ENCODE data around the gene ANKRD12.
"Not testable (repeated sequence)": the region's sequence is repeated elsewhere in the genome, so short reads cannot be mapped to it uniquely, and the experiment has no call there.

ANKRD12 gene

DNA sequence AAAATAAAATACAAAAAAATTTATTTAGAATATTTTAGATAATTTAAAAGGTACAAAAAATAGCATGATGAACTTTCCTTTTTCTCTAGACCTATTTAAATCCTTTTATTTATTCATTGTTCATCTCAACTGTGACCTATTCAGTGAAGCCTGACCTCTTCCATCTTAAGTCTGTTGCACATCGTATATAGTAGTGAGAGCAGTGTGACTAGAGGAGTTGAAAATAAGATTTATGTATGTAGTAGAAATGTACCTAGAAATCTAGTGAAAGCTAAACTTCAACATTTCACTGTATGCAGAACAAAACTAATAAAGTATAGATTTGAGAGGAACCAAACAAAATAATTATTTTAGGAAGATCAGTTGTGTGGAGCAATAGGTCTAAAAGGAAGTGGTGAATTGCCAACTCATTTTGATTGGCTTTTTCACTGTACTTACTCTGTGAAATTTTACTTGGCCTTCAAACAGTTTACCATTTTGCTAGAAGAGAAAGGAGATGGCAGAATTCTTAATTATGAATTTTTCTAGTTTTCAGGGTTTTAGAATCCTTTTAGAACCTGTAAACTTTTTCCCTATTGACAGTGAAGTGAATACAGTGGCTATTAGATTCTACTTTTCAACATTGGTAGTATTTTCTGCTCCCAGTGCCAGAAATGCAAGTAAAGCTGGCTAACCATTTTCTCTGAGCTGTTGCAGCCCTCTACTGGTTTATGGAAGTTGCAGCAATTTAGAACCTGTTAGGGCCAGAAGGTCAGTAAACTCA, 11.0 kb downstream of the ANKRD12 start:
- peak; percentile 66 to 69 for DNase-seq

- no peak for DNase-seq
Observed at GRCh38 chr18:9148203-9148552, 11.6 kb downstream of the ANKRD12 start.

DNA sequence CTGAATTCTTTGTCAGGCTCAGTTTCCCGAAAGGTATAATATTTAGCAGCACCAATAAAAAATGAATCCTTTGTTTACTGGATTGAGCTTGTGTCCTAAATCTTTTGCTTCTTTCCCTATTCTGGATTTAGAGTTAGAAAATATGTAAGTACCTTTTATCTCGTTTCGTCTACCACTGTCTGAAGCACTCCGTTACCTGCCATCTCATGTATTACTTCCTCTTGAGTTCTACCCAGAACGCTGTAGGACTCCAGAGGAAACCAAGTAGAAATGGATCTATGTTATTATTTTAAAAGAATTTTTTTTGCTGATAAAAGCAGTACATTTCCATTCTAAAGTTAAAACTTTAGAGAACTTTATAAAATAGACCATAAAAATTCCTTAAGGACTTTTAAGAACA, 13.5 kb downstream of the ANKRD12 start:
- no peak for DNase-seq

DNA sequence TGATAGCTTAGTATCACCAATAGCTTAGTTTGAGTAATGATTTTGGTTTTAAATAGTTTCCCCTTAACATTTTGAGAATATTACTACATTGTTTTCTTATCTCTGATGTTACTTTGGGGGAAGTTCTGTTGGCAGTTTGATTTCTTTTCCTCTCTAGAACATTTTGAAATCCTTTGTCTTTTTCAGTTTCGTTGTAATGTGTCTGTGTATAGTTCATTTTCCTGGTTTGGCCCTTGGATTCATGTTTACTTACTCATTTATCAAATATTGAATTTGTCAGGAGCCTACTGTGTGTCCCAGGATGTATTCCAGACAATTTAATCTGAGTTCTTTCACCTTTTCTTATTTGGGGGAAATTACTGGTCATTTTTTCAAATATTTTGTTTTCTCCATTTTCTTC, 16.7 kb downstream of the ANKRD12 start:
- DNase-seq = peak in 1 of 2 donors; percentile 27

GRCh38 chr18:9156604-9157249, 20.1 kb downstream of the ANKRD12 start:
- no peak for DNase-seq

DNA sequence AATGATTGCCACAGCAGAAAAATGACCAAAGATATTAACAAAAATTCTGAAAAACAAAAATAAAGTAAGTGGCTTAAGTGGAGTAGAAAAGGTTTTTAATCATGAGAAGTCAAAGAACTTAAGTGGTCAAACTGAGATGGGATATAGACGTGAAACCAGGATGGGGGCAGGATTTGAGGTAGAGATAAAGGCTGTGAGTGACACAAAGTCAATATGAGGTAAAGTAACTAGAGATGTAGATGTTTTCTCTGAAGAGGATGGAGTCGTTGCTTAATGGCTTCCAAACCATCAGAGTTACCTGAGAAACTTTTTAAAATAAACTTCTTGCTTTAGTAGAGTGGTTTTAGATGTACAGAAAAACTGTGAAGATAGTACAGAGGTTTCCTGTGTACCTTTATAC, 21.2 kb downstream of the ANKRD12 start:
- no peak for DNase-seq

GRCh38 chr18:9160014-9160413, 23.4 kb downstream of the ANKRD12 start:
- no peak for DNase-seq

GRCh38 chr18:9162663-9163062, 26.1 kb downstream of the ANKRD12 start:
- not testable (repeated sequence) for DNase-seq

- not testable (repeated sequence) for DNase-seq
Observed at GRCh38 chr18:9164149-9164548, 27.6 kb downstream of the ANKRD12 start.

- not testable (repeated sequence) for DNase-seq
Observed at GRCh38 chr18:9165883-9166282, 29.3 kb downstream of the ANKRD12 start.

DNA sequence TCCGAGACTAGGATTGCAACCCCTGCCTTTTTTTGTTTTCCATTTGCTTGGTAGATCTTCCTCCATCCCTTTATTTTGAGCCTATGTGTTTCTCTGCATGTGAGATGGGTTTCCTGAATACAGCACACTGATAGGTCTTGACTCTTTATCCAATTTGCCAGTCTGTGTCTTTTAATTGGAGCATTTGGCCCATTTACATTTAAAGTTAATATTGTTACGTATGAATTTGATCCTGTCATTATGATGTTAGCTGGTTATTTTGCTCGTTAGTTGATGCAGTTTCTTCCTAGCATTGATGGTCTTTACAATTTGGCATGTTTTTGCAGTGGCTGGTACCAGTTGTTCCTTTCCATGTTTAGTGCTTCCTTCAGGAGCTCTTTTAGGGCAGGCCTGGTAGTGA, 32.9 kb downstream of the ANKRD12 start:
- DNase-seq = not testable (repeated sequence)

- not testable (repeated sequence) for DNase-seq
Observed at GRCh38 chr18:9171919-9172318, 35.3 kb downstream of the ANKRD12 start.

DNA sequence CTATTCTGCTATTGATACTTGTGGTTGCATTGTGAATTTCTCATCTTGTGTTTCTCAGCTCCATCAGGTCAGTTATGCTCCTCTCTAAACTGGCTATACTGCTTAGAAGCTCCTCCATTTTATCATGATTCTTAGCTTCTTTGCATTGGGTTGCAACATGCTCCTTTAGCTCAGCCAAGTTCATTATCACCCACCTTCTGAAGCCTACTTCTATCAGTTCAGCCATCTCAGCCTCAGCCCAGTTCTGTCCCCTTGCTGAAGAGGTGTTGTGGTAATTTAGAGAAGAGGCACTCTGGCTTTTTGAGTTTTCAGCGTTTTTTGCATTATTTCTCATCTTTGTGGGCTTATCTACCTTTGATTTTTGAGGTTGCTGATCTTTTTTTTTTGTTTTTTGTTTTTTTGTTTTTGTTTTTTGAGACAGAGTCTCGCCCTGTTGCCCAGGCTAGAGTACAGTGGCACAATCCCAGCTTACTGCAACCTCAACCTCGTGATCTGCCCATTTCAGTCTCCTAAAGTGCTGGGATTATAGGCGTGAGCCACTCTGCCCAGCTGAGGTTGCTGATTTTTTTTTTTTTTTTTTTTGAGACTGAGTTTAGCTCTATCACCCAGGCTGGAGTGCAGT, 36.0 kb downstream of the ANKRD12 start:
- no peak for DNase-seq

- DNase-seq = no peak
Observed at GRCh38 chr18:9173770-9174233, 37.2 kb downstream of the ANKRD12 start.

DNA sequence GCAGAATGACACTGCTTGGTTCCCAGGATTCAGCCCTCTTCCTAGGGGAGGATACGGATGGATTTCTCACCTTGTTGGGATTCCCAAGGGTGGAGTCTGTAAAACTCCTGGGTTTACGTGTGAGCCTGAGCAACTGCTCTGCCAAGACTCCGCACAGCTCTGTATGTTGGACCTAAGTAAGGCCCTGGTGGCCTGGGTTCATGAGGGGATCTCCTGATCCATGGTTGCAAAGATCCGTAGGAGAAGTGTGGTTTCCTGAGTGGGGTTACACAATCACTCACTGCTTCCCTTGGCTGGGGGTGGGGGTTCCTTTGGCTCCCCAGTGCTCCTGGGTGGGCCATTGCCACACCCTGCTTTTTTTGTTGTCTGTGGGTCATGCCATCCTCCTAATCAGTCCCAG, 37.7 kb downstream of the ANKRD12 start:
- peak; percentile 74 to 87 for DNase-seq

DNA sequence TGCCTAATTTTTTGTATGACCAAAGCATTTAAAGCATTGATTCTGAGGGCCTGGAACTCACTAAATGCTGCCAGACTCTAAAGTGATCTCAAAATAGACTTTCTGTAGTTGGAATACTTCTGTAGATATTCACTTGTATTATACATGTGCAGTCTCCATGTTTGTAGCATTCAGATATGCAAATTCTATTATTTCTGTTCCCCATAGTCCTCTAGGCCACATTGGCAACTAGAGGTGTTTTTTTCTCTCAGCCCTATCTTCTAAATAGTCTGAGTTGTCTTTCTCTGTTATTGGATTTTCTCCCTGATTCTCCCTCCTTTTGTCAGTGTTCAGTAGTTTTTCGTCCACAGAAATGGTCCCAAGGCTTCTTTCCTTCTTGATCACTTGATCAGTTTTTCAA, 38.5 kb downstream of the ANKRD12 start:
- no peak for DNase-seq

GRCh38 chr18:9177031-9177430, 40.5 kb downstream of the ANKRD12 start:
- DNase-seq = no peak

DNA sequence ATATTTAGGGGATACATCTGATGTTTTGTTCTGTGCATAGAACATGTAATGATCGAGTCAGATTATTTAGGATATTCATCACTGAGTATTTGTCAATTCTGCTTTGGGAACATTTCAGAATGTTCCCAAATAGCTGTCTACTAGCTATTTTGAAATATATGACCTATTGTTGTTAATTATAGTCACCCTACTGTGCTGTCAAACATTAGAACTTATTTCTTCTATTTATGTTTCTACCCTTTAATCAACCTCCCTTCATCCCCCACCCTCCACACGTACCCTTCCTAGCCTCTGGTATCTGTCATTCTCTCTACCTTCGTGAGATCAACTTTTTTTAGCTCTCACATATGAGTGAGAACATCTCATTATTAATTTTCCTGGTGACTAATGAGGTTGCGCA, 40.9 kb downstream of the ANKRD12 start:
- no peak for DNase-seq

DNA sequence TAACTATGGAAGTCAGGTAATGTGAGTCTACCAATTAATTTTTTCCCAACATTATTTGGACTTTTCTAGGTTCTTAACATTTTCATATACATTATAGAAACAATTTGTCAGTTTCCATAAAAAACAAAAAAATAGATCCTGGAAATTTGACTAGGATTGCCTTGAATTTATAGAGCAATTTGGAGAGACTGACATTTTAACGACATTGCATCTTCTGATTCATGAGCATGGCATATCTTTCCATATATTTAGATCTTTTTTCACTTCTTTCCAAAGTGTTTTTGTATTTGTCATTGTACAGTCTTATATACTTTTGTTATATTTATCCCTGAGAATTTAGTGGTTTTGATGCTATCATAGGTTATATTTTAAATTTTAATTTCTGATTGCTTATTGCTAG, 42.0 kb downstream of the ANKRD12 start:
- DNase-seq = no peak

DNA sequence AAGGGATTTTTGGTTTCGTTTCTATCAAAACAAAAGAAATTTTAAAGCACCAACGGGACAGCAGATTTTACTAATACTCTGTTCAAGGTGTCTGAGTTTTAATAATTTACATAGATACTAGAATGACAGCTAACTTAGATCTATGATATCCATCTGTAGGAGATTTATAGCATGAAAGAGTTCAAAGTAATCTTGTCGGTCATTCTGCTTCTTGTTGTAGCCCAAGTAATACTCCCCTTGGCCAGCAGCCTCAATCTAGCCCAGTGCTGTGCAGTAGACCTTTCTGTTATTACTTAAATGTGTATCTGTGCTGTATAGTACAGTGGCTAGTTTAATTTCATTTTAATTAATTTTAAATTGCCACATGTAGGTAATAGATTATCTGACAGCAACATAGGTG, 44.7 kb downstream of the ANKRD12 start:
- no peak for DNase-seq

- DNase-seq = no peak
Observed at GRCh38 chr18:9182852-9183399, 46.3 kb downstream of the ANKRD12 start.

- no peak for DNase-seq
Observed at GRCh38 chr18:9184998-9185613, 48.5 kb downstream of the ANKRD12 start.
